DMS153 (cell line): ENCODE data around the gene DISC1.
"Not testable (repeated sequence)": the region's sequence is repeated elsewhere in the genome, so short reads cannot be mapped to it uniquely, and the experiment has no call there.

Experiments
- DNase-seq: peaks from one replicate; lab custom pipeline; 2025; lab: John Stamatoyannopoulos, UW

DISC1 gene

DNA sequence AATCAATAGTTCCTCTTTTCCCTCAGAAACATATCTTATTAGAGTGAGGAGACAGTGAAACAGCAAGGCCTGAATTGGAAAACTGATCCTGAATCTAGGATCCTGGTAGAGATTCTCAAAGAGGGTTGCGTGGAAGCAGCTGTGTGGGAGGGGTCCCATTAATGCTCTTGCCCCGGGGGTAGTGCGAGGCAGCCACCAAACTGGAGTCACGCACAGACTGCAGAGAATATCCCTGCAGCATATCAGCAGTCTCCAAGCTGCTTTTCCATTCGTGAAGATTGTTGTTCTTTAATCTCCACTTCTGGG, 150.1 kb downstream of the DISC1 start:
- no peak for DNase-seq

DNA sequence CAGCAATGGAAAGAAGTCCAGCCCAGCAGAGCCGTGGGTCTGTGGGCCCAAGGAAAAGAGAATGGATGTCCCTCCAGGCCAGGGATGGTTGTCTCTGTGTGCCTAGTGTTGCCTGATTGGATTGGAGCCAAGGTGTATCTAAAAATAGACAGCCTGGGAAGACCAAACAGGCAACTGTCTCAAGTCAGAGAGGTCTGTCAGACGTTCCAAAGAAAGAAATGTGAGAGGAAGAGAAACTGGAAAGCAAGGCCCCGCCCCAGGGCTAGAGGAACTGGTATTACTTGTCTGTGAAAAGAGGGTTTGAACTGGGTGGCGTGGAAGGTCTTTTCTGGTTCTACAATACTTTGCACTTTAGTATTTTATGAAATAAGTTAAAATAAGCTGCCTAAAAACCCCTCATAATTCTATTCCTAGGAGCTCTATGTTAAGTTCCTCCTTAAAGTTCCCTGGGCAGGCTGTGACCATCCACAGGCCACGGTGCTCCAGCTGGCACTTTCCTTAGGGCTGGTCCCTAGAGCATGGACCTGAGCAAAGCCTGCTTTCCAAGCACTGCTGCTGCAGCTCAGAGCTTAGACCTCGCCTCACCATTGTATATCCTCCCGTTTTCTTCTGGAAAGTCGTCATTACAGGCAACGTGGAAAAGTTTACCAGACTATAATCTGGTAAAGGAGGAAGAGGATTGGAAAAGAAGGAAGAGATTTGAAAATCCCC, 151.6 kb downstream of the DISC1 start:
- no peak for DNase-seq

DNA sequence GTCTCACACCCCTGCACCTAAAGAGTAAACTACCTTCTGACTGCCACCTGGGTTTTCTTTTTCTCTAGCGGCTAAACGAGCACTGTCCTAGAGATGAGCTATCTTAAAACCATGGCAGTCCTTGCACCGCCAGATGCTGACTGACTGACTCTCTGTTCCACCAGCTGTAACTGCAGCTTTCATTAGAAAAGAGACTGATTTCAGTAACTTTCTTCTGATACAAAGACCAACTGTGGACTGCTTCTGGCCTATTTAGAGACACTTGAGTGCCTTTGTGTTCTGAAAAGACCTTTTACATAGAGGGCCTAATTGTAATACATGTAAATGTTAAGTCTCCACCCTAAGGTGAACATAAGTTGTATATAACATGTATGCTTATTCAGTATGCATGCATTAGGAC, 152.5 kb downstream of the DISC1 start:
- DNase-seq = no peak

DNA sequence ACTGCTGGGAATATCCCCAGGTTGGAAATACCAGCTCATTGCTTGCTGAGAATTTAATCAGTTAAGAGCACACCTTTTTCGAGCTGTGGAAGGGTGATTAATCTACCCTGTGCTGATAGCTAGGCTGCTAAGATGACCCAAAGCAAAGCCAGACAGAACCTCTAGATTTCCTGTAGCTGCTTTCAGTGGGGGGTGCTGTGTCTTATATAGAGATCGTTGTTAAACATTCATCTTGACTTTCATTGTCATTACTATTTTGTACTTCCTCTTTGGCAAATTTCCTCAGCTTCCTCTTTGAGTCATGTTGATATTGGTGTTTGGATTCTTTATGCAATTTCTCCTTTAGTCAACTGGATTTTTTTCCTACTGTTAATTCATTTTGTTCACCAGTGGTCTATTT, 155.3 kb downstream of the DISC1 start:
- DNase-seq = no peak

DNA sequence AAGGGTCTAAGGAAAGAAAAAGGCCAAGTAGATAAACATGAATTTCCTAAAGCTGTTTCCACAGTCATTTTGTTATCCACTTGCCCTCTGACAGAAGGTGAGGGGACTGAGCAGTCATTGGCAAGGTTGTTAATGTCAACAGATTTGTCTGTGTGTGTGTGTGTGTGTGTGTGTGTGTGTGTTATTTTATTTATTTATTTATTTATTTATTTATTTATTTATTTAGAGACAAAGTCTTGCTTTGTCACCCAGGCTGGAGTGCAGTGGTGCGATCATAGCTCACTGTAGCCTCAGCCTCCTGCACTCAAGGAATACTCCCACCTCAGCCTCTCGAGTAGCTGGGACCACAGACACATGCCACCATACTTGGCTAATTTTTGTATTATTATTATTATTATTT, 158.5 kb downstream of the DISC1 start:
- DNase-seq = not testable (repeated sequence)

DNA sequence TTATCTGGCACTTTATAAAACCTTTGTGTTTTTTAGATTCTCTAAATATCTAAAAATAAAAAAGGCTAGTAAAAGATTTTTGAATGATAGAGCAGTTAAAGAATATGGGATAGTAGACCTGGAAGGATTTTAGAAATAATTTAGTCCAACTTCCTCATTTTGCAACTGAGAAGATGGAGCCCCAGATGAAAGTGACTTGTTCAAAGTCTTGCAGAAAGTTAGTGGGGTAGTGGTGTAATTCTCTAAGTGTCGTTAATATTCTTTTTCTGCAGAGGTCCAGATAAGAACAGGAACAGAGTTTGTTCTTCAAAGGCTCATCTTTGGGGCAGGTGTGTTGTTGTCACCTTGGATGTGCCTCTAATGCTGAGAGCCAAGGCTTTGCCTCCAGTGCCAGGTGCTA, 159.5 kb downstream of the DISC1 start:
- no peak for DNase-seq

DNA sequence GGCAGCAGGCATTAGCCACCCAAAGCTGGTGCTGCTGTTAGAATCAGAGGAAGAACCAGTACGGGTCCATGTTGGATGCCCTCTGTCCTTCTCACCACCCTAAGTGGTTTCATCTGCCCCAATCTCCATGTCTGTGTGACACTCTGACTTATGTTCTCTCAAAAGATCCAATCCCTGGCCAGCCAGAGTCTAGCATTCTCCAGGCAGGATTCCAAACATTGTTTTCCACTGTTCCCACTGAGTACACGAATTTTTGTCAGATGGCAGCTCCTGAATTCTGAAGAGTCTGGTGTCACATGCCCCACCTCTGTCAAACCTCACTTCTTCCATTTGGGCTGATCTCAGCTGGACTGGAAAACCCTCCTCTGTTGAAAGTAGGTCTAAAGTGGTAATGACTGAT, 166.0 kb downstream of the DISC1 start:
- no peak for DNase-seq

DNA sequence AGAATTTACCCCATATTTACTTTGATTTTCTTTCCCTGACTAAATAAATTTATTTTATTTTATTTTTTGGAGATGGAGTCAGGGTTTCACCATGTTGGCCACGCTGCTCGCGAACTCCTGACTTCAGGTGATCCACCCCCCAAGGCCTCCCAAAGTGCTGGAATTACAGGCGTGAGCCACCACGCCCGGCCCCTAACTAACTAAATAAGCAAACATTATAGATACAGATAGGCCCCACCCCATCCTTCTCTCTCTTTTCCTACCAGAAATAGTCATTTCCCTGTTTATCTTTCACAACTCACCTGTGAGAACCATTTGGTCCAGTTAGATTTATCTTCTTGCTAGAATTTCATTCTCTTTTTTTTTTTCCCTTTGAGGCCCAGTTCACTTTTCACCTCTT, 167.3 kb downstream of the DISC1 start:
- DNase-seq = no peak

DNA sequence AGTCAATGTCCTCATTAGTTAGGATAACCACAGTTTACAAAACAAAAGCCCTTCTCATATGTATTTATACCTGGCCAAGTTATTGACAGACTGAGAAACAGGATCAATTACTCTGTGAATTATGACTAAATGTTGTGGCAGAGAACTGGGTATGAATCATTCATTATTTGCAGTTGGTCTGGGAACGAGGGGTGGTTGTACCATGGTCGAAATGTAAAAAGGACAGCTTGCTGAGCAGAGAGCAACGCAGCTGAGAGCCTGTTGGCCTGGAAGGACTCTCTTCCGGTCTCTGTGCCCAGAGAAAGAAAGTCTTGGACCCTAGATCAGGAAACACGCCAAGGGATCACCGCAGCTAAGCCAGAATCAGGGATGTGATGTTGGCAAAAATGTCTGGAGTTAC, 169.6 kb downstream of the DISC1 start:
- DNase-seq = no peak

DNA sequence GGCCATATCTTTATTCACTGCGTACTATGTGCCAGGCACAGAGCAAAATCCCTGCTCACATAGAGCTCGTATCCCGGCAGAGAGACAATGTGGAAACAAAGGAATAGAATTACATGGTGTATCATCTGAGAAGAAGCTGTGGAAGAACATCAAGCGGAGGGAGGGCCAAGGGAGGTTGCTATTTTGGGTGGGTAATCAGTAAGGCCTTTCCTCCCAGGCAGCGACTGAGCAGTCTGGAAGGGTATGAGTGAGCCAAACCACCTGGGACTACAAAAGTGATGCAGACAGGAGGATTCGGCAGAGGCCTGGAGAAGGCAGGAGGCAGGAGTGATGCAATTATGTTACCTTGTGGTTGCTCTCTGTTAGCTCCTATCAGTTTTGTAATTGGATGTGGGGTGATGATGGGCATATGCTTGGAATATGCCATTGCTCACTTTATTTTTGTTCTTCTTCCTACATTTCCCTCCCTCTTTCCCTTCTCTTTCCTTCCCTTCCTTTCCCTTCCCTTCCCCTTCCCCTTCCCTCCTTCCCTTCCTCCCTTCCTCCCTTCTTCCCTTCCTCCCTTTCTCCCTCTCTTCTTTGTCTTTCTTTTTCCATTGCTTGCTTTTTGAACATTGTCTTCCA, 172.9 kb downstream of the DISC1 start:
- no peak for DNase-seq

DNA sequence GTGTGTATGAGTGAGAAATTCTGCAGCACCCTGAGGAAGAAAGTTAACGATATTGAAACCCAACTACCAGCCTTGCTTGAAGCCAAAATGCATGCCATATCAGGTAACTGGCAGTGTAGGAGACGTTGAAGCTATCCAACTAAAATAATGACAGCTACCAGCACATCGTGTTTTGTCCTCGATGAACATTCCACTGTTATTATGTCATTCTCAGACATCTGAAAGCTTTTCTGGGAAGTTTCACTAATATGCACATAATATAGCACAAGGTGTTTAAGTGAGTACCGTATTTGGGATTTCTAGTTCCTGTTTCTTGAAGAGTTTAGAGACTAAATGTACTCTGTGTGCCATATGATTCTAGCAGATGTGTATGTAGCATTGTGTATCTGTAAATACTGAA, 173.5 kb downstream of the DISC1 start:
- DNase-seq = no peak

DNA sequence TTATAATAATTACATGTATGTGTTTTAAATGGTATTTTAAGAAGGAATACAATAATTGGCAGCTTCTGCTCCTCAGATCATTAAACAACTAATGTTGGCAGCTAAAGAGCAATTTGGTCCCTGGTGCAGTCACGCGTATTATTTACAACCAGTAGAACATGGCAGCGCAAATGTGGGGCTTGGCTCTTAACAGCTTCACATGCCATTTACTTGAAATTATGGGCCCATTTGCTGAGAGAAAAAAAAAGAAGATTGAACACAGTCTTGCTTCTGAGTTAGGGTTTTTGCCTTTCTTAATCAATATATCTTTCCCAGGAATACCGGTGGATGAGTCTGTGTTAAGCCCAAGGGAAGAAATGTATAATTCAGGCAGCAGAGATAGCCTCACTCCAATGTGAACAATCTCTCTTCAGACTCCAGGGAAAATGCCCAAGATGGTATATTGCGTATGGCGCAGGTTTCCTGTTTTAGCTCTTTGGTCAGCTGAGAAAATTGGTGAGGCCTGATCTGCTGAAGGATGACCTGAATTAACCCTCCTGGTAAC, 174.5 kb downstream of the DISC1 start:
- no peak for DNase-seq

DNA sequence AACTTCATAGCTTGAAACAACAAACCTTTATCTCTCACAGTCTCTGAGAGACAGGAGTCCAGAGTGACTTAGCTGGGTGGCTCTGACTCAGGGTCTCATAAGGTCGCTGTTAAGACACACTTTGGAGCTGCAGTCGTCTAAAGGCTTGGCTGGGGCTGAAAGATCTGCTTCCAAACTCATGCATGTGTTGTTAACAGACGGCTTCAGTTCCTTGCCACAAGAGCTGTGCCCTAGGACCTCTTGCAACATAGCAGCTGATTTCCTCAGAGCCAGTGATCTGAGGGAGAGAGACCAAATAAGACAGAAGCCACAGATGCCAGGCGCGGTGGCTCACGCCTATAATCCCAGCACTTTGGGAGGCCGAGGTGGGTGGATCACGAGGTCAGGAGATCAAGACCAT, 176.8 kb downstream of the DISC1 start:
- DNase-seq = no peak

DNA sequence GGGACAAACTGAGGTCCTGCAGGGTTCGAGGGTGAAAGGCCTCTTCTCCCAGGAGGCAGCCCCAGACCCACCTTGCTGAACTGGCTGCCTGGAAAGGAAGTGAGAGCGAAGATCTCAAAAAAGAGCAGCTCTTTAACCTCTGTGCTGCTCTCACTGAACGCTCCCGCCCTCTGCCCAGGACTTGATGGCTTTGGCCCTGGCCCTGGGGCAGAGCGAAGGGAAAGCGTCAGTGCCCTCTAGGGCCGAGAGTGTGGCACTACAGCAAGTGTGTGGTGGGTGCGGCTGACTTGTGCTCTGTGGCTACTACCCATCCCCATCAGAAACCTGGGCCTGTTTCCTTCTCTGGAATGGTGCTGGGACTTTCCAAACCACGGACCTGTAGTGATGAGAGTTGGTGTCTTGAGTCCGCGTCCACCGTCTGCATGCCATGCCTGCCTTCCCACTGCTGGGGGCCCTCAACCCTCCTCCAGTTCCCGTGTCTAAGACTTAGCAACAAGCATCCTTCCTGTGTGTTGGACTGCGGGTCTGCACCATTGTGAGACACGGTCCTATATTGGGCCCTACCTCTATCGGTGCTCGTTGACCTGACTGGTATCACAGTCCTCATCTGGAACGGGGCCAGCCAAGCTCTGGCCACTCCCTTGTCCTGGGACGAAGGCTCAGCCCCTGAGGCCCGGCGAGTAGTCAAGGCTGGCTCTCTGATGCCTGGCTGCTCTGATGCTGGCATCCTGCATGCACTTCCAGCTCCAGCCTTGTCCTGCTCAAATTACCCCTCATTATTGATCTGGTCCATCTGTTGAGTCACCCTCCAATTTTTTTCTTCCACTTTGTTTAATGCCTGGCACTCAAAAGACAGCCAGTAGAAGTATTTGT, 180.3 kb downstream of the DISC1 start:
- peak; percentile 65 for DNase-seq

DNA sequence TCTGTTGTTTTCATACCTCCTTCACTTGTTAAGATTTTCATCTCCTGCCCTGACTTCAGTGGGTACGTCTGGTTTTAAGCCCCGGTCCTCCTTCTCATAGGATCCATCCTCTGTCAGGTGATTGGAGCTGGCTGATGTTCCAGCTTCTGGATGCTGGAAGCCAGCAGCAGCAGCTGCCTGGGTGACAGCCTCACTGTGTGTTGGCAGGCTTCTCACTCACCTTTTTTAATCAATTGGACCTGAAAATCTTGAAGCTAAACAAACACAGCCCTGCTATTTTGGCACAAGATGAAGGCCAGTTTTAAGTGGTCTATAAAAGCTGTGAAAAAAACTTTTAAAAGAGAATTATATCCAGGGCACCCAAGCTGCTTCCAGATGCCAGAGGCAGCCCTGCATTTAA, 181.0 kb downstream of the DISC1 start:
- no peak for DNase-seq

DNA sequence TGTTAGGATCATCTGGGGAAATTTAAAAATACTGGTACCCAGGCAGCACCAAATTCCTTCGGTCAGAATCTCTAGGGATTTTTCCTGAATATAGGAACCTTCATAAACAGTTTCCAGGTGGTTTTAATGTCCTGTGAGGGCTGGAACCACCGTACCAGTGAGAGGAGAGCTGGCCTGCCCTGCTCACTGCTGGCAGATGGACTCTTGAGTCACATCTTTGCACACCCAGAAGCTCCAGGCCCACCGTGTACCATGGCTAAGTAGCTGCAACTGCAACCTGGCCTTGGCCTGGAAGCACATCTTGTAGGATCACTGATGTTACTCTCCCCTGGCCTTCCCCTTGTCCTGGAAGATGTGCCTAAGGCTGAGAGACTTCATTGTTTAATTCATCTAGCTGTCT, 181.5 kb downstream of the DISC1 start:
- DNase-seq = no peak

DNA sequence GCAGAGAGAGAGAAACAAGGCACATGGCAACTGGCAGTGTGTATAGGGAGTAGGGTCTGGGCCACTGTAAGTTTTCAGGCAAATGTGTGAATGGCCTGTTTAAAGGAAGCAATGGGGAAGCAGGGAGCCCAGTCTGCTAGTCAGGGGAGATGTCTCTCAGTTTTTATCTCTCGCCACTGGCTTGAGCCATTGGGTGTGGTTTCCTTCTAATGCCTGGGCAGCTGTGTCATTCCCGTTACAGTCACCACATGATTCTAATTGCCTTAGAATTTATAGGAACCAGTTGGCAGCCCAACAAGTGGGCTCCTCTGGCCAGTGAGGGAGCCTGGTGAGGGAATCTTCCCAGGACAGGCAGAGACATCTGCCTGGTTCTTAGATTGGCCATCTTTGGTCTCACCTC, 182.4 kb downstream of the DISC1 start:
- DNase-seq = no peak

DNA sequence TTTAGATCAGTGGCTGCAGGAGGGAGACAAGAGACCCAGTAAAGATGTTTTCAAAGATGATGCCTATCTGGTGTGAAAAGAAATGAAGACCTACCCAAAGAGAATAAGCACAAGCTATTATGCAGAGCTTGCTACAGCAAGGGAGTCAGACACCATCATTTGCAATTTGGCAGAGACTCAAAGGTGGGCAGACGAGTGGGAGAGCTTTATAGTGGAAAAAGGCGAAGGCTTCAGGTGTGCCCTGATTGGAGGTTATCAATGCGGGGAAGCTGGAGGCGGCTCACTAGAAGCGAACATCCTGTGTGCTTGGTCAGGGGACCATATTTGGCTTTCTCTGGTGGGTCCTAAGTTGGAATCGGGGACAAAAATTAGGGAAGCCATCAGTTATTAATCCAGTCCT, 183.8 kb downstream of the DISC1 start:
- no peak for DNase-seq

DNA sequence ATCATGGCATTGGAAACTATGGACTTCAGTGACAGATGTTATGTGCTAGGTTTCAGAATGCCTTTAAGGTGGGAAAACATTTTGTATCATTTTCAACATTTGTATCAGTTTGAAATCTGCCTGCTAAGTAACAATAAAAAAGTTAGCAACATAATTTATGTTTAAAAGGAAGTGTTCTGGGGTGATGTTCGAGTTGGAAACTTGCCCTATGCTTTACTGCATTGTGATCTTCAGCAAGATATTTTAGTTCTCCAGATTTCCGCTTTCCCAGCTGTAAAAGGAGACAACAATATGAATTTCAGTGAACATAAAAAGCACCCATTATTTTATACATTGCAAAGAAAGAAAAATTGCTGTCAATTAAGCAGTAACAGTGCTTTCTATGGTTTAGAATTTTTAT, 187.4 kb downstream of the DISC1 start:
- no peak for DNase-seq

DNA sequence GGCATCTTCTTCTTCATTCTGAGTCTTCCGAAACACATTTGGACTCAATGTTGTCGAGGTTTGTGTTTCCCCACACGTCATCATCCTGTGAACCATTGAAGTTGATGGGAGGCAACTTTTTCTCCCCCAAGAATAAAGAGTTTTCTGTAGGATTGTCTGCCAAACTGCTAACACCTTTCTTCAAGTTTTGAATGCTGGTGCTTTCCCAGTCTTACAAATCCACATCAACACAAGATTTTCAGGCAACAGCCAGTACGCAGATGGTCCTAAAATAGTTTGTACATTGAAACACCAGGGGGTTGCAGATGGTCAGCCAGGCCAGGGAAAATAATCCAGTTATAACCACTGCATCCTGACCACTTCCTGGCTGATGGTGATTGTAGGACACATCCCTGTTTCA, 187.9 kb downstream of the DISC1 start:
- DNase-seq = no peak

DNA sequence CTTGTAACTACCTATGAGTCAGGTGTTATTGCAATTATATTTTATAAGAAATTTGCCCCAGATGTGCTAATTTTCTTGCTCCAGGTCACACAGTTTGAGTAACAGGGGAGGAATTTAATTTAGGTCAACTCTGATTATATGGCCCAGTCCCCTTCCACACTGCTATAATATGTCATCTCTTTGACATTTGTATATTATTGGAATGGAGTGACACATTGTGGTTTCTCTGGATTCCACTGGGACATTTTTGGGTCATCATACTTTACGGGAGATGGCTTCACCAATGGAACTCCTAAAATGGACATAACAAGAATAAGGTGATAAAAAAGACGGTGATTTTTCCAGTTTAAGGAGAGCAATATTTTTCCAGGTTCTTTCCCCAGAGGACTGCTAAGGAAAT, 191.2 kb downstream of the DISC1 start:
- no peak for DNase-seq

DNA sequence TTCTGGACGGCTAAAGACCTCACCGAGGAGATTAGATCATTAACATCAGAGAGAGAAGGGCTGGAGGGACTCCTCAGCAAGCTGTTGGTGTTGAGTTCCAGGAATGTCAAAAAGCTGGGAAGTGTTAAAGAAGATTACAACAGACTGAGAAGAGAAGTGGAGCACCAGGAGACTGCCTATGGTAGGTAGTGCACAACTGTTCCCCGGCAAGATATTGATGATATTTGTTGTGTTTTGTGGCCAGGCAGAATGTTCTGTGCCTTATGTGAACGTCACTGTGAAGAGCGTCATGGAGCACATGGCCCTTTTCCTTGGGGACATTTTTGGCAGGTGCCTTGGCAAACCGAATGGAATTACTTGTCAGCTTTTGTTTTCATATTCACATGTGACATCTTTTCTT, 191.7 kb downstream of the DISC1 start:
- DNase-seq = no peak

DNA sequence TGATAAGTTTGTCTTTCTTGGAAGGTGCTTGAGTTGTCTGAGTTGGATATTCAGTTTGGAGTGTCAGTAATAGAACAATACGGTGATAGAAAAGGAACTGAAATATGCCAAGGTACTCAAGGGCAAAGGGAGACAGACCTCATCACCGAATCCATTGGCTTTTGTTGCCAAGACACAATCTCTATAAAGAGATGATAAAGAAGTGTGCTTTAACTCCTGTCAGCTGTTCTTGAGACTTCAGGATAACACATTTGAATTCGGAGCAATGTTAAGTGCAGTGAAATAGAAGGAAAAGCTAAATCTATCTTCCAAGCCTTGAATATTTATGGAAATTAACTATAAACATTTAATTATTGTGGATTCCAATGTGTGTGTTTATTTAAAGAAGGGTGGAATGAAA, 194.7 kb downstream of the DISC1 start:
- DNase-seq = no peak
